Natural killer cell (primary cell): ENCODE data around the gene GUCA2B. TPM values are rescaled to one million over a fixed set of nuclear protein-coding genes. Genes with fewer than 3 reads are reported as not detected.

Source experiments
- ATAC-seq, 3 donors: fragments of 150-1000 bp in 2 of 3; fragments of 200-7000 bp in 1 of 3; cut with Tn5 transposase; 1 replicate in 1 of 3; 2 replicates in 2 of 3; pipeline ENCODE4 v1.10.0; 2021; ENCODE audit warnings: mild to moderate bottlenecking in 2 of 3, moderate library complexity in 2 of 3
- DNase-seq, 2 donors: peaks; one replicate each; pipeline versions ENCODE4 v3.0.0 to v3.0.0-alpha.2; 2013 to 2021; ENCODE audit warnings: mixed read lengths in 1 of 2
- H3K27ac ChIP-seq: one replicate; pipeline ENCODE4 v1.5.1; 2013; ENCODE audit warnings: mild to moderate bottlenecking, low read length
- H3K27me3 ChIP-seq: one replicate; pipeline ENCODE4 v1.6.1; 2013; ENCODE audit warnings: low read length; ENCODE audit not compliant: control insufficient read depth, insufficient read depth
- H3K36me3 ChIP-seq: one replicate; pipeline ENCODE4 v1.6.1; 2013; ENCODE audit warnings: low read length; ENCODE audit not compliant: control insufficient read depth, insufficient read depth
- H3K4me1 ChIP-seq: one replicate; pipeline ENCODE4 v1.6.1; 2013; ENCODE audit warnings: low read length; ENCODE audit not compliant: control insufficient read depth, insufficient read depth
- H3K4me3 ChIP-seq: one replicate; pipeline ENCODE4 v1.5.1; 2013; ENCODE audit warnings: low read length
- H3K9me3 ChIP-seq: one replicate; pipeline ENCODE4 v1.6.1; 2013; ENCODE audit warnings: low read length; ENCODE audit not compliant: control insufficient read depth, insufficient read depth
- H3K27ac Mint-ChIP-seq, 2 donors: one replicate each; pipeline ENCODE4 v1.8.0; 2022; ENCODE audit warnings: mild to moderate bottlenecking in 2 of 2, mixed read lengths in 2 of 2, moderate library complexity in 1 of 2
- H3K27me3 Mint-ChIP-seq, 2 donors: one replicate each; pipeline ENCODE4 v1.8.0; 2022; ENCODE audit warnings: low read depth in 2 of 2, mixed read lengths in 2 of 2
- H3K36me3 Mint-ChIP-seq: one replicate; pipeline ENCODE4 v1.8.0; 2022; ENCODE audit warnings: mixed read lengths
- H3K4me1 Mint-ChIP-seq, 2 donors: one replicate each; pipeline ENCODE4 v1.8.0; 2022; ENCODE audit warnings: mixed read lengths in 2 of 2
- H3K4me3 Mint-ChIP-seq: one replicate; pipeline ENCODE4 v1.8.0; 2022; ENCODE audit warnings: mild to moderate bottlenecking, moderate library complexity, mixed read lengths
- H3K9me3 Mint-ChIP-seq, 2 donors: one replicate each; pipeline ENCODE4 v1.8.0; 2022; ENCODE audit warnings: mixed read lengths in 2 of 2
- CTCF ChIP-seq: fragments of 200-600 bp; IDR thresholded peaks from one replicate; pipeline ENCODE4 v1.8.0; 2022; ENCODE audit warnings: antibody characterized with exemption
- WGBS: methylation state at CpG from one replicate; pipeline ENCODE4 v1.1.7; 2013; ENCODE audit warnings: missing lambda C conversion rate; ENCODE audit not compliant: insufficient coverage; 5-methylcytosine and 5-hydroxymethylcytosine counted together
- intact Hi-C: fragments of 100-400 bp; cut with micrococcal nuclease; formaldehyde crosslinking; loops from one replicate; pipeline ENCODE4 v1.14.2; 2022
- total RNA-seq, 4 donors: library from RNA; stranded (reverse); fragments of 120-200 nt in 1 of 4; gene quantifications; one replicate each; pipeline versions ENCODE4 v1.2.3 to v1.2.4, GENCODE V29; 2013 to 2022

GUCA2B gene
- total RNA-seq, 3 donors from 2014 or later (not counting 1 experiment from before 2014, with no cell fraction given) = not detected

GRCh38 chr1:42145389-42145716, 7.9 kb upstream of the GUCA2B start:
- H3K36me3 ChIP-seq = no peaks in the 10 kb centered on the region
- no peaks in the 10 kb centered on the region for H3K36me3 Mint-ChIP-seq
- H3K4me1 Mint-ChIP-seq = peaks cover 0 to 5% of the 10 kb centered on the region in 2 donors
- H3K27me3 ChIP-seq = no peaks in the 10 kb centered on the region
- H3K27ac ChIP-seq = no peak overlapping the region
- DNase-seq (no peak), ATAC-seq (peak in 1 of 3 donors; percentile 65)
- H3K4me3 ChIP-seq = no peak overlapping the region
- WGBS = 14% methylated on average over 8 of the region's 8 CpGs
- no peaks in the 10 kb centered on the region for H3K9me3 ChIP-seq
- TF ChIP-seq CTCF = no peak
- intact Hi-C loops = no loop called here
- H3K27me3 Mint-ChIP-seq = peaks cover 7 to 13% of the 10 kb centered on the region in 2 donors
- H3K27ac Mint-ChIP-seq = no peak overlapping the region
- H3K4me1 ChIP-seq = peaks cover 9% of the 10 kb centered on the region
- H3K4me3 Mint-ChIP-seq = no peak overlapping the region
- H3K9me3 Mint-ChIP-seq = no peaks in the 10 kb centered on the region

- ATAC-seq = peak in 1 of 3 donors; percentile 22
- DNase-seq = no peak
- WGBS = 58% methylated on average over 41 of the region's 41 CpGs
- Histone ChIP-seq H3K27me3 (no peaks in the 10 kb centered on the region), H3K27ac (no peak overlapping the region), H3K9me3 (no peaks in the 10 kb centered on the region), H3K4me3 (no peak overlapping the region), H3K4me1 (peaks cover 9% of the 10 kb centered on the region), H3K36me3 (no peaks in the 10 kb centered on the region)
- Mint-ChIP-seq H3K4me3 (no peak overlapping the region), H3K27me3 (peaks cover 12 to 18% of the 10 kb centered on the region in 2 donors), H3K27ac (no peak overlapping the region), H3K9me3 (no peaks in the 10 kb centered on the region), H3K4me1 (peaks cover 0 to 5% of the 10 kb centered on the region in 2 donors), H3K36me3 (no peaks in the 10 kb centered on the region)
- TF ChIP-seq CTCF = no peak
- intact Hi-C loops = no loop called here
Observed at GRCh38 chr1:42145764-42146625, 7.2 kb upstream of the GUCA2B start.

- H3K27me3 ChIP-seq = no peaks in the 10 kb centered on the region
- peaks cover 0 to 5% of the 10 kb centered on the region in 2 donors for H3K4me1 Mint-ChIP-seq
- H3K4me3 Mint-ChIP-seq = no peak overlapping the region
- H3K4me1 ChIP-seq = peaks cover 9% of the 10 kb centered on the region
- no peaks in the 10 kb centered on the region for H3K9me3 Mint-ChIP-seq
- ATAC-seq (peak in 2 of 3 donors; percentile 73 to 75), DNase-seq (peak; percentile 39 to 75)
- H3K27ac ChIP-seq = no peak overlapping the region
- H3K27me3 Mint-ChIP-seq = peaks cover 12 to 22% of the 10 kb centered on the region in 2 donors
- H3K4me3 ChIP-seq = no peak overlapping the region
- 32% methylated on average over 19 of the region's 19 CpGs for WGBS
- H3K27ac Mint-ChIP-seq = no peak overlapping the region
- peak; percentile 69 for TF ChIP-seq CTCF
- no peaks in the 10 kb centered on the region for H3K36me3 Mint-ChIP-seq
- intact Hi-C loops = no loop called here
- H3K9me3 ChIP-seq = no peaks in the 10 kb centered on the region
- H3K36me3 ChIP-seq = no peaks in the 10 kb centered on the region
Observed at GRCh38 chr1:42146626-42147320, 6.4 kb upstream of the GUCA2B start.
